ENCODE results near the gene SYS1.

Gene SYS1

DNA sequence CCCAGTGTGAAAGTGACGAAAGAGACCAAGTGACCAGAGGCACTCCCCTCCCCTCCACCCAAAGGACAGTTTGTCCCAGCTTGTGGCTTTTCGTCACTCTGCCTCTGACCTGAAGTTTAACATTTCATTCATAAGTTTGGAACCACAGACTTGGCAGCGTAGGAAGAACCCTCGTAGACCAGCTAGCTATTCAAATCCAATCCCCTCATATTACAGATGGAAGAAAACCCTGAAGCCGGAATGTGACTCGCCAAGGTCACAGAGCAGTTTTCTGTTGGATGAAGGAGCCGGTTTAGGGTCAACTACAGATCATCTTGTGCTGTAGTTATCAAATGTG lies 3.9 kb upstream of the SYS1 start:
- no peak for DNase-seq (ENCODE audit: low spot score)
- no peak for TF ChIP-seq CTCF (IDR thresholded peaks at IDR 0.05; ENCODE audit: extremely low read depth, missing control alignments)

DNA sequence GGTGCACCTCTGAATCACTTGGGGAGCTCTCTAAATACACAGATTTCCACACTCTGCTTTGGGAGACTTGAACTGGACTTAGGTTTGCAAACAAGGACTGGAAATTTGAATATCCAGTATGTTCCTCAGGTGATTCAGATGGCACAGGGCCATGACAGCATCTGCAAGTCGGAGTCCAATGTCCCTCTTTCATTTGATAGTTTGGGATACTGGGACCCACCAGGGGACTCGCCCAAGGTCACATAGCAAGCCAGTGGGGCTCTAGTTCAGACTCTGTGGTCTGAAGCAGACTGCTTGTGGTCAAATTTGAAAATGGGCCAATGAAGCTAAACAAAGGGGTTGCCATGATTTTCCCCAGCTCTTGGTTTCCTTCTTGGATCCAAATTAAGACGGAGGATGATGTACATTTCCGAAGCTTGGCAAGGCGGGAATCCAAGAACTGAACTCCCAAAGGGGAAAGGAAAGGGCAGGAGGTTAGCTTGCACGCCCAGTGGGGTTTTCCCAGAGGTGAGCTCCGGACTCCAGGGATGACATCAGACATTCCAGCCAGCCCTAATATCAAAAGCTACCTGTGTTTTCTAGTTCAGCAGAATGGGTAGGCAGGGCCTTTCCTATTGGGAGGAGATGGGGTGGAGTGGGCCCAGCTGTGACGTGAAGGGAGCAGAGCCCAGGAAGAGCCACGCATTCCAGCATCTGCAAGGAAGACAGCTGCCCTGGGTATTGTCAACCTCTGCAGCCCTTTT lies 3.4 kb upstream of the SYS1 start:
- no peak for TF ChIP-seq CTCF (IDR thresholded peaks at IDR 0.05; ENCODE audit: extremely low read depth, missing control alignments)

GRCh38 chr20:45361793-45362192 lies 1.2 kb upstream of the SYS1 start:
- TF ChIP-seq CTCF (IDR thresholded peaks at IDR 0.05; ENCODE audit: extremely low read depth, missing control alignments) = no peak
- no peak for DNase-seq (ENCODE audit: low spot score)

More for the DNA sequence above, 3.4 kb upstream of the SYS1 start:
- DNase-seq (ENCODE audit: low spot score) = no peak

GRCh38 chr20:45363611-45364492 lies 896 bp downstream of the SYS1 start:
- DNase-seq (ENCODE audit: low spot score) = no peak
- no peak for TF ChIP-seq CTCF (IDR thresholded peaks at IDR 0.05; ENCODE audit: extremely low read depth, missing control alignments)

GRCh38 chr20:45365444-45365970 lies 2.6 kb downstream of the SYS1 start:
- no peak for DNase-seq (ENCODE audit: low spot score)

GRCh38 chr20:45366192-45366591 lies 3.2 kb downstream of the SYS1 start:
- DNase-seq (ENCODE audit: low spot score) = no peak
- no peak for TF ChIP-seq CTCF (IDR thresholded peaks at IDR 0.05; ENCODE audit: extremely low read depth, missing control alignments)

More at GRCh38 chr20:45365444-45365970, 2.6 kb downstream of the SYS1 start:
- no peak for TF ChIP-seq CTCF (IDR thresholded peaks at IDR 0.05; ENCODE audit: extremely low read depth, missing control alignments)

DNA sequence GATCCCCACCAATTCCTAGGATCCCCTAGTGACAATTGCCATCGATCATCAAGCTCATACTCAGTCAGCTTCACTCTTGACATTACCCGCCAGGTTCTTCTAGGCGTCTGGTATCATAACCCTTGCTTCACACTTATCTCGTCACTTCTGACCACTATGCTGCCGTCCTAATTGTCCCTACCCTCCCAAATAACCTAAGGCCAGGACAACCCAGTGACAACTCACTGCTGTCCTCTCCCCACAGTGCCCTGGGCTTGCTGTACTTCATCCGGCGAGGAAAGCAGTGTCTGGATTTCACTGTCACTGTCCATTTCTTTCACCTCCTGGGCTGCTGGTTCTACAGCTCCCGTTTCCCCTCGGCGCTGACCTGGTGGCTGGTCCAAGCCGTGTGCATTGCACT lies 3.7 kb downstream of the SYS1 start:
- no peak for TF ChIP-seq CTCF (IDR thresholded peaks at IDR 0.05; ENCODE audit: extremely low read depth, missing control alignments)
- no peak for DNase-seq (ENCODE audit: low spot score)
